Posterior cingulate gyrus (tissue), 11 donors: ENCODE data around the gene ZNF217.
A peak's percentile ranks its signal among the peaks of the same experiment; 100 is the strongest.
"Not testable (repeated sequence)": the region's sequence is repeated elsewhere in the genome, so short reads cannot be mapped to it uniquely, and the experiment has no call there.

Source experiments
- DNase-seq, 10 donors: peaks; one replicate each; pipeline versions ENCODE4 v3.0.0 to v3.0.0-alpha.2; 2020 to 2021; ENCODE audit warnings: mixed read lengths in 3 of 10
- intact Hi-C: fragments of 100-400 bp; cut with DNase I; formaldehyde crosslinking; loops from one replicate; pipeline ENCODE4 v1.15.1; 2023

Gene ZNF217

GRCh38 chr20:53547664-53548239 is 45.9 kb downstream of the ZNF217 start:
- DNase-seq = peak in 4 of 10 donors; percentile 3 to 38 (median 27)
- intact Hi-C loops = loop anchor here (5.0 kb wide), 3 partner anchors 390 to 1305 kb away; no protein-coding TSS in a partner anchor

DNA sequence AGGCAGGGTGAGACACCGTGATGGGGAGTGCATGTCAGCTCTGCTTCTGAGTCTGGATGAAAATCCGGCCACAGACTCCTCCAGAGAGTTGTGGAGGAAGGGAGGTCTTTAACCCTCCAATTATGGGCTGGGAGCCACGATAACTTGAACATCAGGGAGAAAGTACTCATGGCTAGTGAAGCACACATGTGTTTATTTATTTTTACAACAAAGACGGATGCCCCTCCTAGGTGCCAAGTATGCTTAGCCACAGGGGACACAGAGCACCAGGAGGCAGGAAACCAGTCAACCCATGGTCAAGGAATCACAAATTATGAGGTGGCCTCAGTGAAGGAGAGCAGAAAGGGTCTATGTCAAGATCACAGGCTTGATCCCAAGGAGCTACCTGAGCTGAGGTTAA is 54.1 kb downstream of the ZNF217 start:
- intact Hi-C loops = no loop called here
- no peak for DNase-seq

DNA sequence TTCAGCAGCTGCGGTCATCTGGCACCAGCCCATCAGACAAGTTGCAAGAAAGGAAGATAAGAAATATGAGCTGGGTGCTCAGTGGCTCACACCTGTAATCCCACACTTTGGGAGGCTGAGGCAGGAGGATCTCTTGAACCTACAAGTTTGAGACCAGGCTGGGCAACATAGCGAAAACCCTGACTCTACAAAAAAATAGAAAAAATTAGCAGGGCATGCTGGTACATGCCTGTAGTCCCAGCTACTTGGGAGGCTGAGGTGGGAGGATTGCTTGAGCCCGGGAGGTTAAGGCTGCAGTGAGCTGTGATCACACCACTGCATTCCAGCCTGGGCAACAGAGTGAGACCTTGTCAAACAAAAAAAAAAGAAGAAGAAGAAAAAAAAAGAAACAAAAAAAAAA is 57.3 kb downstream of the ZNF217 start:
- intact Hi-C loops, DNase-seq: not testable (repeated sequence)

GRCh38 chr20:53535878-53536277 is 57.8 kb downstream of the ZNF217 start:
- no peak for DNase-seq
- intact Hi-C loops = no loop called here

DNA sequence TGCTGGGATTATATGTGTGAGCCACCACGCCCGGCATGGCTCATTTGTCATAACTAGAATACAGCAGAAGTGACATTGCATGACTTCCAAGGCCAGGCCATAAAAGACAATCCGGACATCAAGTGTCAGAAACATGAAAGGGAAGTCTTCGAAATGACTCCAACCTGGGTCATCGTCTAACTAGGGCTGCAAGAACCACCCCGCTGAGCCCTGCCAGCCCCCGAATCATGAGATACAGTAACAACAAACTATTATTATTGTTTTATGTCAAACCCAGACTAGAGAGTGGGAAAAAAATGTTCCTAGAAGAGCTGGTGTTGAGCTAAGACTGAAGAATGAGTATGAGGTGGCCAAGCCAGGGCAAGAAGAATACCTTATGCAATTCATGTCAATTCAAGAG is 59.6 kb downstream of the ZNF217 start:
- intact Hi-C loops = no loop called here
- DNase-seq = no peak

GRCh38 chr20:53533500-53533899 is 60.1 kb downstream of the ZNF217 start:
- DNase-seq = no peak
- intact Hi-C loops = no loop called here

DNA sequence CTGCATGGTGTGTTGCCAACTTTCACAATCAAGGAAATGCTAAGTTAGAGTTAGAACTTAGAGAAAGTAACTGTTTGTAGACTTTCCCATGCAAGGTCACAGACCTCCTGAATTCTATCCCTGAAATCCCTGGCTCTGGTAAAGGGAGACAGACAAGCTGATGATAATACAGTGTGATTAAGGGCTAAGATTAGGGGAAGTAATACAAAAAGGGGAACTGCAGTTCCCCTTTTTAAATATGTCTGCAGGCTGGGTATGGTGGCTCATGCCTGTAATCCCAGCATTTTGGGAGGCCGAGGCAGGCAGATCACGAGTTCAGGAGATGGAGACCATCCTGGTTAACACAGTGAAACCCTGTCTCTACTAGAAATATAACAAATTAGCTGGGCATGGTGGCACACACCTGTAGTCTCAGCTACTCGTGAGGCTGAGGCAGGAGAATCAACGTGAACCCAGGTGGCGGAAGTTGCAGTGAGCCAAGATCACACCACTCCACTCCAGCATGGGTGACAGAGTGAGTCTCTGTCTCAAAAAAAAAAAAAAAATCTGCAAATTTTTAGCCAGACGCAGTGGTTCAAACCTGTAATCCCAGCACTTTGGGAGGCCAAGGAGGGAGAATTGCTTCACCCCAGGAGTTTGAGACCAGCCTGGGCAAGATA is 60.9 kb downstream of the ZNF217 start:
- intact Hi-C loops, DNase-seq: not testable (repeated sequence)

DNA sequence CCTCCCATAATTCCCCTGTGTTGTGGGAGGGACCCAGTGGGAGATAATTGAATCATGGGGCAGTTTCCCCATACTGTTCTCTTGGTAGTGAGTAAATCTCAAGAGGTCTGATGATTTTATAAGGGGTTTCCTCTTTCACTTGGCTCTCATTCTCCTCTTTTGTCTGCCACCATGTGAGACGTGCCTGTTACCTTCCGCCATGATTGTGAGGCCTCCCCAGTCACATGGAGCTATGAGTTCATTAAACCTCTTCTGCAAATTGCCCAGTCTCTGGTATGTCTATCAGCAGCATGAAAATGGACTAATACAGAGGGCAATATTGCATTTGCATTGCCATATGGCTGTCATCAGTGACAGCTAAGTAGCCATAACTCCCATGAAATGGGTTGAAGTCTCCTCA is 63.2 kb downstream of the ZNF217 start:
- DNase-seq = no peak
- intact Hi-C loops = no loop called here

DNA sequence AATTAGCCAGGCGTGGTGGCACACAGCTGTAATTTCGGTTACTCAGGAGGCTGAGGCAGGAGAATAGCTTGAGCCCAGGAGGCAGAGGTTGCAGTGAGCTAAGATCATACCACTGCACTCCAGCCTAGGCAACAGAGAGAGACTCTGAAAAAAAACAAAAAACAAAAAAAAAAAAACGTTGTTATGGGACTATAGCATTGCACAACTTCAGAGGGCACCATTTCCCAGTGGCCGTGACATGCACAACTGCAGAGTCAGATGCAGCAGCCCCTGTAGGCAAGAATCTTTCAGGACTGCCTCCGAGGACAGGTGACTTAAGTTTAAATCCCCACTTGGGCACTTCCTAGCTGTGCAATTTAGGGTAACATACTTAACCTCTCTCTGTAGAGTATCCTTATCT is 64.0 kb downstream of the ZNF217 start:
- intact Hi-C loops = no loop called here
- no peak for DNase-seq

- intact Hi-C loops = no loop called here
- no peak for DNase-seq
Measured at GRCh38 chr20:53527196-53527595, 66.4 kb downstream of the ZNF217 start.

GRCh38 chr20:53524589-53525312 is 68.9 kb downstream of the ZNF217 start:
- intact Hi-C loops = no loop called here
- no peak for DNase-seq

DNA sequence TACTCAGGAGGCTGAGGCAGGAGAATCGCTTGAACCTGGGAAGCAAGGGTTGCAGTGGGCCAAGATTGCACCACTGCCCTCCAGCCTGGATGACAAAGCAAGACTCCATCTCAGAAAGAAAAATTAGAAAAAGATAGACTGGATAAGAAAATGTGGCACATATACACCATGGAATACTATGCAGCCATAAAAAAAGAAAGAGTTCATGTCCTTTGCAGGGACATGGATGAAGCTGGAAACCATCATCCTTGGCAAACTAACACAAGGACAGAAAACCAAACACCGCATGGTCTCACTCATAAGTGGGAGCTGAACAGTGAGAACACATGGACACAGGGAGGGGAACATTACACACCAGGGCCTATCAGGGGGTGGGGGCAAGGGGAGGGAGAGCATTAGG is 70.0 kb downstream of the ZNF217 start:
- intact Hi-C loops, DNase-seq: not testable (repeated sequence)

DNA sequence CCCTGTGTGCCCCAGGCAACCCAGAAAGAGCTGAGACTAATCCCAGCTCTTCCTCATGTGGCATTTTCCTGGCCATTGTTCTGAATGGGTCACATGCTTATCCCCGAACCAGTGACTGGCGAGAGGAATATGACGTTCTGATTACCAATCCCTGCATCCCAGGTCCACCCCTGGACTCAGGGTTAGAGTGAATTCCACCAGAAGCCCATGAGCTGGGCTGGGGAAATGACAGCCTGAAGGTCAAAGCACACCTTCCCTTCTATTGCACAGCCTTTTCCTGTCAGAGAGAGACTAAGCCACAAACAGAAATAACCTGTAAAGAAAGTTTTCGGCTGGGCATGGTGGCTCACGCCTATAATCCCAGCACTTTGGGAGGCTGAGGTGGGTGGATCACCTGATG is 70.9 kb downstream of the ZNF217 start:
- no peak for DNase-seq
- intact Hi-C loops = no loop called here

- intact Hi-C loops = no loop called here
- DNase-seq = no peak
Measured at GRCh38 chr20:53522026-53522425, 71.6 kb downstream of the ZNF217 start.

- intact Hi-C loops, DNase-seq: not testable (repeated sequence)
Measured at GRCh38 chr20:53521421-53521820, 72.2 kb downstream of the ZNF217 start.

DNA sequence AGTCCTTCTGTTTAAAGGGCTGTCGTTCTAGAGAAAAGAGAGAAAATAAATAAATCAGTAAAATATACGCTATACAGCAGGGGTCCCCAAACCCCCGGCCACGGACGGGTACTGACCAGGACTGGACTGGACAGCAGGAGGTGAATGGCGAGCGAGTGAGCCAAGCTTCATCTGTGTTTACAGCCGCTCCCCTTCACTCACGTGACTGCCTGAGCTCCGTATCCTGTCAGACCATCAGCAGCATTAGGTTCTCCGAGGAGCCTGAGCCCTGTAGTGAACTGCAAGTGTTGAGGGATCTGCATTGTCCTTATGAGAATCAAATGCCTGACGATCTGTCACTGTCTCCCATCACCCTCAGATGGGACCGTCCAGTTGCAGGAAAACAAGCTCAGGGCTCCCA is 76.5 kb downstream of the ZNF217 start:
- intact Hi-C loops = no loop called here
- peak in 1 of 10 donors; percentile 53 for DNase-seq
